GM03348 (cell line): ENCODE results near the gene HRC.
"Not testable (repeated sequence)": the region's sequence is repeated elsewhere in the genome, so short reads cannot be mapped to it uniquely, and the experiment has no call there.

Experiments
- DNase-seq: peaks from one replicate; pipeline ENCODE4 v3.0.0; 2012; ENCODE audit warnings: low spot score

The HRC gene

GRCh38 chr19:49135686-49136085 lies 19.5 kb downstream of the HRC start:
- DNase-seq: no peak

- DNase-seq: no peak
Observed at GRCh38 chr19:49133621-49134454, 21.4 kb downstream of the HRC start.

- DNase-seq: no peak
Observed at GRCh38 chr19:49132974-49133609, 22.1 kb downstream of the HRC start.

DNA sequence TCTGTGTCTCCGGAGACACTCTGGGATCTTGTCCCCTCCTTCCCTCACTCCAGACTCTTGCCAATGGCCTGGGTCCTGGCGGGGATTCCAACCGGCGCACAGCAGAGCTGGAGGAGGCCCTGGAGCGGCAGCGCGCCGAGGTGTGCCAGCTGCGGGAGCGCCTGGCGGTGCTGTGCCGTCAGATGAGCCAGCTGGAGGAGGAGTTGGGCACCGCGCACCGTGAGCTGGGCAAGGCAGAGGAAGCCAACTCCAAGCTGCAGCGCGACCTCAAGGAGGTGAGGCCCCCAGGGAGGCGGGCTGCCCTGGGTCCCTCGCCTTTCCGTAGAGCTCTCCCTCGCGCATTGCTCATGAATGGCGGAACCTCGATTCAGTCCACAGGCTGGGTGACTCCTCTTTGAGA lies 24.9 kb downstream of the HRC start:
- DNase-seq: no peak

DNA sequence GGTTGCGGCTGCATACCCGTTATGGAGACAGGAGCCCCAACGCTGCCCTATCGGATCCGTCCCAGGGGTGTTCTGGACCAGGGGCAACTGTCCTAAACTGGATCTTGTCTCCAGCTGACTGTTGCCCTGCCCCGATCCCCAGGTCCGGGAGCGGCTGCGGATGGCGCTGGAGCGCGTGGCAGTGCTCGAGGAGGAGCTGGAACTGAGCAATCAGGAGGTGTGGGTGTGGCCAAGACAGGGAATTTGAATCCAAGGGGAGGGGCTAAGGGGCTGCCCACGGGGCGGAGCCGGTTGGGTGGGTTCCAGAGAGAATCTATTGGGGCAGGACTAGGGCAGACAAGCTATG lies 26.0 kb downstream of the HRC start:
- DNase-seq: no peak

DNA sequence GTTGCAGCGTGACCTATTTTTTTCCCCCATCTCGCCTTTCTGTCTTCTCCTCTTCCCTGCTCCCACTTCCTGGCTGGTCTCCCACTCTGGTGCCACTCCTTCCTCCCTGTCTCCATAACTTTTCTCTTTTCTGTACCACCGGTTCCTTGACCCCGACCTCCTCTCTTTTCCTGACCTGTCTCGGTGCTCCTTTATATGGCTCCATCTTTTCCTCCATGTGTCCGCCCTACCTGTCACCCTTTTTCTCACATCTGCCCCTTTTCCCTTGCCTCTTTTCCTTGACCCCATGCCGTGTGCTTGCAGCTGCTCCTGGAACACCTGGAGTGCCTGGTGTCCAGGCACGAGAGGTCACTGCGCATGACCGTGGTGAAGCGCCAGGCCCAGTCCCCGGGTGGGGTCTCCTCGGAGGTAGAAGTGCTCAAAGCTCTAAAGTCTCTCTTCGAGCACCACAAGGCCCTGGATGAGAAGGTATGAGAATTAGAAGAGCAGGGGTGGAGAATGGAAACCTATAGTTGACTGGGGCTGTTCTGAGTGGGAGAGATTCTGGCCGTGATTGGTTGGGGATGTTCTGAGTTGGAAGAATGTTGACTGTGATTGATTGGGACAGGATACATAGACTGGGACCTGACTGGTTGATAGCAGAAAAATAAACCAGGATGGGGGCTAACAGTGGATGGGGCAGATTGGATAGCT lies 26.5 kb downstream of the HRC start:
- DNase-seq: no peak

GRCh38 chr19:49127674-49128544 lies 27.3 kb downstream of the HRC start:
- DNase-seq: peak; percentile 99

DNA sequence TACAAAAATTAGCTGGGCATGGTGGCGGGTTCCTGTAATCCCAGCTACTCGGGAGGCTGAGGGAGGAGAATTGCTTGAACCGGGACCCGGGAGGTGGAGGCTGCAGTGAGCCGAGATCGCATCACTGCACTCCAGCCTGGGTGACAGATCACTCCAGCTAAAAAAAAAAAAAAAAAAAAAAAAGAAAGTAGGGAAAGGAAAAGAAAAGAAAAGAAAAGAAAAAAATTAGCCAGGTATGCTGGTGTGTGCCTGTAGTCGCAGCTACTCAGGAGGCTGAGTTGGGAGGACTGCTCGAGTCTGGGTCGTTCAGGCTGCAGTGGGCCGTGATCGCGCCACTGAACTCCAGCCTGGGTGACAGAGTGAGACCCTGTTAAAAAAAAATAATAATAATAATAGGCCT lies 28.0 kb downstream of the HRC start:
- DNase-seq: not testable (repeated sequence)

- no peak for DNase-seq
Observed at GRCh38 chr19:49126575-49126974, 28.6 kb downstream of the HRC start.

GRCh38 chr19:49125025-49125731 lies 30.0 kb downstream of the HRC start:
- DNase-seq: no peak

DNA sequence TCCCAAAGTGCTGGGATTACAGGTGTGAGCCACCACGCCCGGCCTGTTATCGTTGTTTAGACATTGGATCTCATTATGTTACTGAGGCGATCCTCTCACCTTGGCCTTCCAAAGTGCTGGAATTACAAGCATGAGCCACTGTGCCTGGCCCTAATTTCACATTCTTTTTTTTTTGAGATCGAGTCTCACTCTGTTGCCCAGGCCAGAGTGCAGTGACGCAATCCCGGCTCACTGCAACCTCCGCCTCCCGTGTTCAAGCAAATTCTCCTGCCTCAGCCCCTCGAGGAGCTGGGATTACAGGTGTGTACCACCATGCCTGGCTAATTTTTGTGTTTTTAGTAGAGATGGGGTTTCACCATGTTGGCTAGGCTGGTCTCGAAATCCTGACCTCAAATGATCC lies 31.9 kb downstream of the HRC start:
- DNase-seq: not testable (repeated sequence)

DNA sequence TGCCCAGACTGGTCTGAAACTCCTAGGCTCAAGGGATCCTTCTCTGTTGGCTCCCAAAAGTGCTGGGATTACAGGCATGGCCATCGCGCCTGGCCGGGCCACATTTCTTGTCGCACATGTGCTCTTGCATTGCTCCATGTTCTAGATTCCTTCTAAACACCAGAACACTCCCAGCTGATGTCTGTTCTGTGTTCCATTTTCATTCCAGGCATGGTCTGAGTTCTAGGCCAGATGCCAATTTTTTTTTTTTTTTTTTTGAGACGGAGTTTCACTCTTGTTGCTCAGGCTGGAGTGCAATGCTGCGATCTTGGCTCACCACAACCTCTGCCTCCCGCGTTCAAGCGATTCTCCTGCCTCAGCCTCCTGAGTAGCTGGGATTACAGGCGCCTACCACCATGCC lies 33.4 kb downstream of the HRC start:
- DNase-seq: not testable (repeated sequence)

GRCh38 chr19:49120868-49121267 lies 34.3 kb downstream of the HRC start:
- no peak for DNase-seq

DNA sequence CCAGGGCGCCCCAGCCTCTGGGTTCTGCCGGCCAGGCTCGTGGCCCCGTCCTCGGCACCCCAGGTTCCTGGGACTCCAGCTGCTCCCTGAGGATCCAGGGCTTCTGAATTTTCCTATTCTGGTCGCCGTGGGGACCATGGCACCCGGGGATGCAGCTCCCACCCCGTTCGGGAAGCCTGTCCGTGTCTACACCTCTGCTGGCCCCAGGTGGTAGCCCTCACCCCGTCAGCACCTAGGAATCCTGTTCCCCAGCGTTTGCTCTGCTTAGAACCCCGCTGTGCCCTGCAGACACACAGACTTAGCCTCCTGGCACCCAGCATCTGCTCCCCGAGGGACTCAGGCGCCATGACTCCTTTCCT lies 34.9 kb downstream of the HRC start:
- DNase-seq: no peak

DNA sequence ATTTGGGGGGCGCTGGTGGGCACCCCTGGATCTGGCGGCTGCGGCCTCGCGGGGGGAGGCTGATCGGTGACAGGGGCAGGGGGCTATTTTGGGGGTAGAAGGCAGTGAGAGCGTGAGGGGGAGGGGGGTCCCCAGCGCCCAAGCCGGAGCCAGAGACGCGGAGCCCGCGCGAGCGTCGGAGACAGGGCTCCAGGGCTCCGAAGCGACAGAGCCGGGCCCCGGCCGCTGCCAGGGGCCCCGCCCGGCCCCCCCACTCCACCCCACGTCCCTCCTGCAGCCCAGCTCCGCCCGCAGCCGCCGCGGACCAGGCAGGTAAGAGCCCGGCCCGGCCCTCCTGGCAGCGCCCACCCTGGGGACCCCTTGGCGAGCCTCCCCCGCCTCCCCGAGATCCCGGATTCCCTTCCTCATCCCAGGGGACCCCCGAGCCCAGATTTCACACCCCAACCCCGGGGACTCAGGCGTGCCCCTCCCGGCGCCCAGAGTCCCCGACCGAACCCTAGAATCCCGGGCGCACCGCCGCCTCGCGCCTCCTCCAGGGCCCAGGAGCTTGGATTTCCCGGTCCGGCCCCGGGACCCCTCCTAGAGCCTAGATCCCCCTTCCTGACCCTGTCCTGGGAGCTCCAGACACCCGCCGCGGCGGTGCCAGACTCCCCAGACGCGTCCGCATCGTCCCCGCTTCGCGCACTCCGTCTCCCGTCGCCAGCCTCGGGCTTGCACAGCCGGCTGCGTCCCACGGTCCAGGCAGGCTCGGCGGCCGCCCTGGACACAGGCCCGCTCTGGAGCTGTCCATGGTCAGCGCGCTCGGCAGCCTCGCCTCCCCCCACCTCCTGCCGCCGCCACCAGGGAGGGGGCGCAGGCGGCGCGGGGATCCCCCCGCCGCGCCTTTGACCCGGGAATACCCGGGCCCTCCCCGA lies 35.5 kb downstream of the HRC start, which contains the start of gene PPFIA3:
Gene PPFIA3 (plus strand): TSS at position 134 of the 914 bp plus-strand sequence. CDS start 8,330 bp downstream, outside the sequence.
- peak; percentile 85 for DNase-seq

DNA sequence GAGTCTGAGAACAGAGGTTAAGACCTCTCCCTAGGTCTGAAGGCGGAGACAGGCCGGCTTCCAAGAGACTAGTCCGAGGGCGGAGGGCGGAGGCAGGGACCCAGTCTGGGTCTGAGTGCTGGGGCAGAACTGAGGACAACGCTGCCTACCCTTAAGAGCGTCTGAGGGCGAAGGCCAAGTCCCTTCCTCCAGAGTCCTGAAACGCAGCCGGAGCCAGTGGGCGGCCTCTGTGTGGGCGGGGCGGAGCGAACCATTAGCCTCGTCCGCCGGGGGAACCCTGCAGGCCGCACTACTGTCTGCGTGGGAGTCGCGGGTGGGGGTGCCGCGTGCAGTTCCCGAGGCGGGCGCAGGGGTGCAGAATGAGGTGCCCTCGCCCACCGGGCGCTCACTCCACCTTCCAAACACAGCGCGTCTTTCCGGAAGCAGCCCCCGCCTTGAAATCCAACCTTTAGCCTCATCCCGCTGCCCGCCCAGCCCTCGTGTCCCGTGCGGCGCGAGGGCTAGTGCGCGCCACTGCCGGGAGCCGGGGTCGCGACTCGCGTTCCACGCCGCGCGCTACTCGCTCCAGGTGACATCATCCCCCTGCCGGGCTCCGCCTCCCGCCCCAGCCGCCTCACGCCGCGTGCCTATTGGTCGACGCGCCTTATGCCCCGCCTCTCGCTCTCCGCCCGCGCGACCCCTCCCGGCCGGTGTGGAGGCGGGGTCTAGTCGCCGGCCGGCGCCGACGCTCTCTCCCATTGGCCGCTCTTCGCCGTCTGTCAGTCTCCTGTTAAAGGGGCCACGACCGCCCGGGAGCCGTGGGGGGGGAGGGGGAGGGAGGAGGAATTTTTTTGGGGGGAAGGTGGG lies 36.4 kb downstream of the HRC start, which contains the start of gene C19orf73:
Gene C19orf73 (minus strand): TSS at position 579 of the 846 bp plus-strand sequence. CDS start 121 bp downstream, at position 458.
- DNase-seq: peak; percentile 100

DNA sequence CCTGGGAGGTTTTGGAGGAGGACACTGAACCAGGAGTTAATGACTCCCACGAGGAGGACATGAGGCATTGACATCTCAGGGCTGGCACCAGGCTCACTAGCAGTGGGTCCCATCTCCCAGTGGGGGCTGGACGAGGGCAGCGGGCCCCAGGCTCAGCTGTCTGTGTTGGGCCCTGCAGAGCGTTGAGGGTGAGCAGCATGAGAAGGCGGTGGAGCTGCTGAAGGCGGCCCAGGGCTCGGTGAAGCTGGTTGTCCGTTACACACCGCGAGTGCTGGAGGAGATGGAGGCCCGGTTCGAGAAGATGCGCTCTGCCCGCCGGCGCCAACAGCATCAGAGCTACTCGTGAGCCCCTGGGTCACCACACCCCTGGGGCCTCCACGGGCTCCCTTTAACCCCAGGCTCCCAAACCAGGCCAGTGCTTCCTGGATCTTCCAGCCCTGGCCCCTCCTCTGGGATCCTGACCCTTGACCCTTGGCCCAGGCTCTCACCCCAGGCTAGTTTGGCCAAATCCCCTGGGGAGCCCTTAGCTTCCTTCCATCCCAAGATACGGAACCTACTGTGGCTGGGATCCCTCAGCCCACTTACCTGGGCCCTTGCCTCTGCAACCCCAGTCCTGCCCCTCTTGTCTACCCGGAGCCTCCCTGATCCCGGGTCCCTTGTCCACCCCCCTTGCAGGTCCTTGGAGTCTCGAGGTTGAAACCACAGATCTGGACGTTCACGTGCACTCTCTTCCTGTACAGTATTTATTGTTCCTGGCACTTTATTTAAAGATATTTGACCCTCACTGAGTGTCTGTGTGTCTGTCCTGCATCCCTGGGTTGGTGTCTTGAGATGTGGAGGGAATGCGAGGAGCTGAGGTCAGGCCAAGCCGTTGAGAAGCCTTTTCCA lies 37.3 kb downstream of the HRC start:
- DNase-seq: no peak

DNA sequence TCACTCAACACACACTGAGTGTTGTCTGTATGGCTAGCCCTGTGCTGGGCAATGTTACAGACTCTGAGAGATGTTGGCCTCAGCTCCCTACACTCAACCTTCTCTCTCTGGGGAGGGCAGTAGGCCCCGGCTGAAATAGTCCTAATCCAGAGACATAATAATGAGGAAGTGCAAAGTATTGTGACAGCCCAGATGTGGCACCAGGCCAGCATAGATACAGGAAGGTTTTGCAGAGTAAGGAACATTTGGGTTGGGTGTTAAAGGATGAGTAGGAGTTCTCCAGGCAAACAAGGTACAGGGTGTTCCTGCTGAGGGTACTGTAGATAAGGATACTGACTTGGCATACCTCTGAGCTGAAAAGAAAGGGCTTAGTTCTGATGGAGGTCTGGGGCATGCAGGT lies 38.7 kb downstream of the HRC start:
- DNase-seq: no peak
